Cardiac septum (tissue), 1 donor: ENCODE measurements around the gene STRA8. TPM values are rescaled to one million over a fixed set of nuclear protein-coding genes. Genes with fewer than 3 reads are reported as not detected.

Experiments used
- DNase-seq: peaks from one replicate; pipeline ENCODE4 v3.0.0-alpha.2; 2020; ENCODE audit warnings: low spot score
- intact Hi-C: fragments of 100-400 bp; cut with DNase I; formaldehyde crosslinking; loops from one replicate; pipeline ENCODE4 v1.14.0; 2022
- total RNA-seq: library from RNA; stranded (reverse); fragmentation: NEBNext Ultra II Directional; extraction: Animal tissue kit (Norgen Biotek cat#: 25700); gene quantifications from one replicate; pipeline ENCODE4 v1.2.1, GENCODE V29; 2021
- donor health status: DM: no; HTN: no; CAD: no.

Gene STRA8
- total RNA-seq, 1 donor from 2014 or later: not detected

- intact Hi-C loops: no loop called here
- no peak for DNase-seq
Measured at GRCh38 chr7:135260930-135261721, 27.5 kb downstream of the STRA8 start.

GRCh38 chr7:135262623-135263320 lies 29.1 kb downstream of the STRA8 start:
- intact Hi-C loops: no loop called here
- DNase-seq: peak; percentile 38

GRCh38 chr7:135263321-135263970 lies 29.8 kb downstream of the STRA8 start:
- peak; percentile 73 for DNase-seq
- intact Hi-C loops: no loop called here

GRCh38 chr7:135265637-135266036 lies 32.0 kb downstream of the STRA8 start:
- DNase-seq: no peak
- intact Hi-C loops: no loop called here

GRCh38 chr7:135269921-135270320 lies 36.3 kb downstream of the STRA8 start:
- intact Hi-C loops: loop anchor here (5.0 kb wide), 1 partner anchor 583 kb away; no protein-coding TSS in a partner anchor
- DNase-seq: peak; percentile 63

- intact Hi-C loops: loop anchor here (5.0 kb wide), 1 partner anchor 583 kb away; no protein-coding TSS in a partner anchor
- peak; percentile 58 for DNase-seq
Measured at GRCh38 chr7:135270577-135271254, 37.1 kb downstream of the STRA8 start.

- intact Hi-C loops: loop anchor here (5.0 kb wide), 1 partner anchor 584 kb away; no protein-coding TSS in a partner anchor
- peak; percentile 27 for DNase-seq
Measured at GRCh38 chr7:135271255-135271615, 37.6 kb downstream of the STRA8 start.

- intact Hi-C loops: loop anchor here (5.0 kb wide), 1 partner anchor 585 kb away; no protein-coding TSS in a partner anchor
- peak; percentile 20 for DNase-seq
Measured at GRCh38 chr7:135272303-135272702, 38.7 kb downstream of the STRA8 start.

GRCh38 chr7:135273581-135273980 lies 39.9 kb downstream of the STRA8 start:
- peak; percentile 33 for DNase-seq
- intact Hi-C loops: loop anchor here (5.0 kb wide), 1 partner anchor 586 kb away; no protein-coding TSS in a partner anchor

- intact Hi-C loops: loop anchor here (5.0 kb wide), 1 partner anchor 587 kb away; no protein-coding TSS in a partner anchor
- DNase-seq: peak; percentile 73
Measured at GRCh38 chr7:135274495-135275268, 41.0 kb downstream of the STRA8 start.

- intact Hi-C loops: no loop called here
Measured at GRCh38 chr7:135275971-135276580, 42.4 kb downstream of the STRA8 start.

GRCh38 chr7:135277161-135277560 lies 43.5 kb downstream of the STRA8 start:
- DNase-seq: no peak
- intact Hi-C loops: no loop called here

More at GRCh38 chr7:135275971-135276580, 42.4 kb downstream of the STRA8 start:
- DNase-seq: no peak

- intact Hi-C loops: loop anchor here (1.0 to 5.0 kb wide), 4 partner anchors 51 to 361 kb away; partner anchors contain the start of gene NUP205
- DNase-seq: no peak
Measured at GRCh38 chr7:135281363-135281949, 47.8 kb downstream of the STRA8 start.

- intact Hi-C loops: loop anchor here (5.0 kb wide), 2 partner anchors 50 to 360 kb away; no protein-coding TSS in a partner anchor
- no peak for DNase-seq
Measured at GRCh38 chr7:135282561-135283254, 49.1 kb downstream of the STRA8 start.

GRCh38 chr7:135283959-135284638 lies 50.5 kb downstream of the STRA8 start:
- DNase-seq: no peak
- intact Hi-C loops: loop anchor here (5.0 kb wide), 2 partner anchors 48 to 358 kb away; no protein-coding TSS in a partner anchor

- intact Hi-C loops: no loop called here
- no peak for DNase-seq
Measured at GRCh38 chr7:135285547-135286233, 52.1 kb downstream of the STRA8 start.
